HG03175 (cell line): ENCODE results near the gene BRDT.

Experiments
- ATAC-seq: cut with Tn5 transposase; IDR thresholded peaks from one replicate; pipeline ENCODE4 v1.9.1; 2021; ENCODE audit warnings: mild to moderate bottlenecking, moderate library complexity; ENCODE audit not compliant: unreplicated experiment

Gene BRDT

DNA sequence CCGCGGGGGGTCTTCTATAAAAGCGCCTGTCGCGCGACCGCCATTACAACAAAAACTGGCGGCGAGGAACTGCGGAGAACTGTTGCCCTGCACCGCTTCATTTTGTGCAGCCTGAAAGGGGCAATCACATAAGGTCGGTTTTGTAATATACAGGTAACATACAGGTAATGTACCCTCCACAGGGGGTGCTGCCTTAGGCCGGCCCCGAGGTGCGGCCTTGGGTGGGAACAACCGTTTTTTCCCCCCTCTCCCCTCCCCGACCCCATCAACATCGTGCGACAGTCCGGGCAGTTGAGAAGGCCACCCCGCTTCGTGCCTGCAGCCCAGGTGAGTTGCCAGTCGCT lies at the start of gene BRDT:
Gene BRDT (plus strand): TSS at position 46 of the 344 bp plus-strand sequence. CDS start 13,354 bp downstream, outside the sequence.
- ATAC-seq = no peak

DNA sequence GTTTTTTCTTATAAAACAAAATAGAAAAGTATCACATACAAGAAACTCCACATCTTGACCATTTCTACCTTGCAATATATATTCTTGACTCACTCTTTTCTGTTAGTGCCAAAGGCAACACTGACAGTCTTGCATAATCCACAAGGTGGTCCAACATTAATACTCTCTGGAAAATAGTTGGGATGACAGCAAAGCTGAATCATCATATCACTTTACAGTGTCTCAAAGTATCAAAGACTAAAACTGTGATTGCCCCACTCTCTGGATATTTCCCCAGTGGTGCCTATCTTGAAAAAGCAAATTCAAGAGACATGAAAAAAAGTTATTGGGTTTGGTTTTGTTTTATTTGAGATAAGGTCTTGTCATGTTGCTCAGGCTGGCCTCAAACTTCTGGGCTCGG lies 48.6 kb upstream of the BRDT start:
- no peak for ATAC-seq

- ATAC-seq = no peak
These were observed 48.0 kb upstream of the BRDT start for GRCh38 chr1:91901231-91901630.

DNA sequence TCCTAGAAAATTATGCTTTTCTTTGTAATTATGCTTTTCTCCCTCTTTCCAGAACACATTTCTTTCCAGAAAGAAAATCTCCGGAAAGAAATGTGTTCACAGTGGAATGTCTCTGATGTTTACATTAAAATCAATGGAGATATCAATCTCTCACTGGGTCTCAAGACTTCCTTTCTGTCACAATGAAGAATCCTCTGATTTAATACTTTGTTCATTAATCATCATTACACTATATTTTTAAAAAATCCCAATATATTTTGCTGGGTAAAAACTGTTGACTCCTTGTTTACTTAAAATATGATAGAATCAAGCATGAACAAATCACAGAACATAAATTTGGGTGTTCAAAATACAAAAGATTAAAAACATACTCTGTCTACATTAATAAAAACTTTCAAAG lies 36.9 kb upstream of the BRDT start:
- ATAC-seq = no peak

- no peak for ATAC-seq
These were observed 36.2 kb upstream of the BRDT start for GRCh38 chr1:91913018-91913417.

GRCh38 chr1:91916046-91916445 lies 33.2 kb upstream of the BRDT start:
- no peak for ATAC-seq

- no peak for ATAC-seq
These were observed 32.3 kb upstream of the BRDT start for GRCh38 chr1:91916811-91917460.

GRCh38 chr1:91919962-91920361 lies 29.2 kb upstream of the BRDT start:
- no peak for ATAC-seq

DNA sequence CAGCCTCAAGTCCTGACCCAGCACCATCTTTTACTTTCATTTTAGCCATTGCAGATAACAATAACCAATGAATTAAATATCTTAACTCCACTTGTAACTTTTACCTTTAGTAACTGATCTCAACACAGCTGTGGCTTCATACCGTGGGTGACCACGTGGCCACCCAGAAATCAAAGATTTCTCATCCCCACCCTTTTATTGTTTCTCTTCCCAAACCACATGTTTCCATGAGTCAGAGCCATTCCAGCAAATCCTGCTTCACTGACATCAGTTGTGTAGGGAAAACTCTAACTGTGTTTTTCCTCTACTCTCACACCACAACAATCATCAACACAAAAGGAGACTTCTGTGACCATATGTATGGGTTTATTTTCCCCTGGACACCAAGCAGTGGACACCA lies 25.1 kb upstream of the BRDT start:
- no peak for ATAC-seq

DNA sequence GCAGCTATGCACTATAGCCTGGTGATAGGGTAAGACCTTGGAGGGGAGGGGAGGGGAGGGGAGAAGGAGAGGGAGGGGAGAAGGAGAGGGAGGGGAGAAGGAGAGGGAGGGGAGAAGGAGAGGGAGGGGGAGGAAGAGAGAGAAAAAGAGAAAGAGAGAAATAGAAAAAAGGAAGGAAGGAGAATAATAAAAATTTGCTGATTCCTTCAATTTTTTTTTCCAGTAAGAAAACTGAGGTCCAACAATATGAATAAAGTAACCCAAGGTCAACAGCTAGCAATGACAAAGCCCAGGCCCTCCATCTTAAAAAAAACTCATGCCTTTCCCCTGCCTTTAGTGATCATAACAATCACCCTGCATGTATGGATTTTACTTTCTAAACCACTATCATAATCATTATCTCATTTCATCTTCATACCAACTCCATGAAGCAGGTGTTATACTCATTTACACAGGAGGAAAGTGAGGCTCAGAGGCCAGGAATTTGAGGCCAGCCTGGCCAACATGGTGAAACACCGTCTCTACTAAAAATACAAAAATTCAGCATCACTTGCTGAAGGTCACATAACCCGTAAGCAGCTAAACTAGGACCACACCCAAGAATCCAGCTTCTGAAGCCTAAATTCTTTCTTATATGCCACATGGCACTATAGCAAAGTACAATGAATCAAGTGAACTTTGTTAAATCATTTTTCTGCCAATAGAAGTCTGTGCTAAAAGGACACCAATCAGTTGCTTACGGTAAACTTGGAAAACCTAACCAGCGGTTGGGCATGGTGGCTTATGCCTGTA lies 23.4 kb upstream of the BRDT start:
- no peak for ATAC-seq

GRCh38 chr1:91928026-91928425 lies 21.2 kb upstream of the BRDT start:
- ATAC-seq = no peak

GRCh38 chr1:91929250-91929649 lies 20.0 kb upstream of the BRDT start:
- ATAC-seq = no peak

DNA sequence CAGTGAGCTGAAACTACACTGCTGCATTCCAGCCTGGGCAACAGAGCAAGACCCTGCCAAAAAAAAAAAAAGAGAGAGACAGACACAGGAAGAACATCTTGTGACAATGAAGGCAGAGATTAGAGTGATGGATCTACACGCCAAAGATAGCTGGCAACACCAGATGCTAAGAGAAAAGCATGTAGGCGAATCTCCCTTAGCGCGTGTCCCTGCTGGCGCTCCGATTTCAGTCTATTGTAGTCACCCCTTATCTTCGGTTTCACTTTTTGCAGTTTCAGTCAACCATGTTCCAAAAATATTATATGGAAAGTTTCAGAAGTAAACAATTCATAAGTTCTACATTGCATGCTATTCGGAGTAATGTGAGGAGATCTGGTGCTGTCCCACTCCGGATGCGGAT lies 11.6 kb upstream of the BRDT start:
- ATAC-seq = no peak

DNA sequence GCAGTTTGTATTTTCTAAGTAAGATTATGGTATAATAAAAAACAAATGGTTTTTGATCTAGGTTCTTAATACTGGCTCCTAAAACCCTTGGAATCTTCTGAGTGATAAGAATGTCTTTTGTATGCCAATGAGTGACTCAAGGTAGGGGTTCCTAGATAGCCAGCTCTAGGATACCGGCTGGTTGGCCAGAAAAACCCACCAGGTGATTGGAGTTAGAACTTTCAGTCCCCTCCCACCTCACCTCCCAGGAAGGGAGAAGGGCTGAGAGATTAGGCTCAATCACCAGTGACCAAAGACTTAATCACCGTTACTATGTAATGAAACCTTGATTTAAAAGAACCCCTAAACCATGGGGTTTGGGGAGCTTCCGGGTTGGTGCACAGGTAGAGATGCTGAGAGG lies 8.7 kb upstream of the BRDT start:
- ATAC-seq = no peak

GRCh38 chr1:91944087-91944486 lies 5.1 kb upstream of the BRDT start:
- no peak for ATAC-seq

GRCh38 chr1:91948097-91948496 lies 1.1 kb upstream of the BRDT start:
- ATAC-seq = peak; percentile 72

GRCh38 chr1:91948501-91949355 lies 473 bp upstream of the BRDT start:
- no peak for ATAC-seq

- no peak for ATAC-seq
These were observed 3.0 kb downstream of the BRDT start for GRCh38 chr1:91952187-91952586.

- ATAC-seq = no peak
These were observed 9.7 kb downstream of the BRDT start for GRCh38 chr1:91958926-91959325.

- no peak for ATAC-seq
These were observed 19.1 kb downstream of the BRDT start for GRCh38 chr1:91968334-91968733.

- no peak for ATAC-seq
These were observed 30.2 kb downstream of the BRDT start for GRCh38 chr1:91979383-91979782.

DNA sequence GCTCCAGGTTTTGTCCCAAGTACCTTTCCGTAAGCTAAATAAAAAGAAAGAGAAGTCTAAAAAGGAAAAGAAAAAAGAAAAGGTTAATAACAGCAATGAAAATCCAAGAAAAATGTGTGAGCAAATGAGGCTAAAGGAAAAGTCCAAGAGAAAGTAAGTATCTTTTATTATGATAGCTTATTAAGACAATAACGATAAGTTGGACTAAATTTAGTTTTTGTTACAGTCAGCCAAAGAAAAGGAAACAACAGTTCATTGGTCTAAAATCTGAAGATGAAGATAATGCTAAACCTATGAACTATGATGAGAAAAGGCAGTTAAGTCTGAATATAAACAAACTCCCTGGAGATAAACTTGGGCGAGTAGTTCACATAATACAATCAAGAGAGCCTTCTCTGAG lies 31.5 kb downstream of the BRDT start:
- no peak for ATAC-seq
